ENCODE data around the gene MAOA. TPM values are rescaled to one million over a fixed set of nuclear protein-coding genes. Genes with fewer than 3 reads are reported as not detected.
A peak's percentile ranks its signal among the peaks of the same experiment; 100 is the strongest.
"Not testable (repeated sequence)": the region's sequence is repeated elsewhere in the genome, so short reads cannot be mapped to it uniquely, and the experiment has no call there.

The MAOA gene
- 2.5 and 3.4 TPM in 2 replicates for total RNA-seq
- polyA plus RNA-seq (2012): 0.97 TPM

DNA sequence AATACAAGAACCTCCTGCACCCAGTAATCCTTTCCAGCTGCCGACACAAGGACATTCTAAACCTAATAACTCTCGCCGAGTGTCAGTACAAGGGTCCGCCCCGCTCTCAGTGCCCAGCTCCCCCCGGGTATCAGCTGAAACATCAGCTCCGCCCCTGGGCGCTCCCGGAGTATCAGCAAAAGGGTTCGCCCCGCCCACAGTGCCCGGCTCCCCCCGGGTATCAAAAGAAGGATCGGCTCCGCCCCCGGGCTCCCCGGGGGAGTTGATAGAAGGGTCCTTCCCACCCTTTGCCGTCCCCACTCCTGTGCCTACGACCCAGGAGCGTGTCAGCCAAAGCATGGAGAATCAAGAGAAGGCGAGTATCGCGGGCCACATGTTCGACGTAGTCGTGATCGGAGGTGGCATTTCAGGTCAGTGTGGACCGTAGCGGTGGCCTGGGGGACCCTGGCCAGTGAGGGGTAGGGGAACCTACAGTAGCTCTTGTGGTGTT, at the start of gene MAOA:
Gene MAOA, plus strand, starts transcription at position 295 of the 490 bp plus-strand sequence. Its CDS starts 43 bp downstream, at position 338.
- DNase-seq (ENCODE audit: low read depth): no peak

- DNase-seq (ENCODE audit: low read depth): no peak
These were observed 43.7 kb upstream of the MAOA start for GRCh38 chrX:43612400-43612799.

GRCh38 chrX:43615660-43616059, 40.4 kb upstream of the MAOA start:
- DNase-seq (ENCODE audit: low read depth): no peak

DNA sequence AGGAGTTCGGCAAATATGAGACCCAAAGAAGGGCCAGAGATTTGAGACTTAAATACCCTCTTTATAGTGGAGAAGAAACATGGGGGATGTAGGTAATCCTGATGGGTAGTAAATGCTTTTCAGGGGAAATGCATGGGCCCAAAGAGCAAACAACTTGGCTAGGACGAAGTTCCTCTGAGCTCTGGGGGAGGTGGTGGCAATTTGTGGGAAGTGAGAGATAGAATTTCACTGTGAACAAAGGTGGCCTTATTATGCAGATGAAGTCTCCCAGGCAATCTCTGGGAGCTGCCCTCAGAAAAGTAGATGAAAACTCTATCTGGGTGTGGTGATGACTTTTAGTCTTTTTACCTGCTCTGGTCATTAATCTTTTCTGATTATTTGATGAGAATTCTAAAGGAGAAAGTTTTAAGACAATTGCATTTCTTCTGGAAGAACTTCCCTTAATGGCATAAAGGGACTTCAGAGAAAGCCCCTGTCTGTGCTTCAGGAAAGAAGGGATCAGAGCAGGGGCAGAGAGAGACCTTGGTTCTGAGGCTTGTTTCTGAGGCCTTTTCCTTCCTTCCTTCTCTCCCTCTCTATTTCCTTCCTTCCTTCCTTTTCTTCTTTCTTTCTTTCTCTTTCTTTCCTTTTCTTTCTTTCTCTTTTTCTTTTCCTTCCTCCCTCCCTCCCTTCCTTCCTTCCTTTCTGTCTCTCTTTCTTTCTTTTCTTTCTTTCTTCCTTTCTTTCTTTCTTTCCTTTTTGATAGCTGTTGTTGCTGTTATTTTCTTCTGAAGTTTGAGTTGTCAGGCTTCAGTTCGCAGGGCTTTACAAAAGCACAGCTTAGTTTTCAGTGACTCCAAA, 37.5 kb upstream of the MAOA start:
- DNase-seq (ENCODE audit: low read depth): no peak

DNA sequence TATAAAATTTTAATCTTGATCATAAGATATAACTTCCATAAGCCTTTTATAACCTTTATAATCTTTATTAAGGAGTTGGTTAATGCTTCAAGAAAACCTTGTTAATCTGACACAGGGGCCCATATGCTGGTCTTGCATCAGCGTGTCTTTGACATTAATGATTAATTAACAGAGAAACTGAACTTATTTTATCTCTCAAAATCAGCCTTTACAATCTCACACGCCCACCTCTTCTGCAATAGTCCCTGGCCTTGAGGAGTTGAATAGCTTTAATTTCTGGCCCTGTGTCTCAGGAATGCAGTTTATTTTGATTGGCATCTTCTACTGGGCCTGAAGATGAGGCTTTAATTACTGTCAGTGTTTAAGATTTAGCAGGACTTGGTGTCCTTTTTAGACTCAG, 36.2 kb upstream of the MAOA start:
- not testable (repeated sequence) for DNase-seq (ENCODE audit: low read depth)

GRCh38 chrX:43627147-43627546, 29.0 kb upstream of the MAOA start:
- DNase-seq (ENCODE audit: low read depth): no peak

GRCh38 chrX:43627669-43628068, 28.4 kb upstream of the MAOA start:
- DNase-seq (ENCODE audit: low read depth): no peak

GRCh38 chrX:43629229-43629628, 26.9 kb upstream of the MAOA start:
- no peak for DNase-seq (ENCODE audit: low read depth)

- DNase-seq (ENCODE audit: low read depth): no peak
These were observed 24.3 kb upstream of the MAOA start for GRCh38 chrX:43631841-43632240.

- no peak for DNase-seq (ENCODE audit: low read depth)
These were observed 23.0 kb upstream of the MAOA start for GRCh38 chrX:43633081-43633480.

DNA sequence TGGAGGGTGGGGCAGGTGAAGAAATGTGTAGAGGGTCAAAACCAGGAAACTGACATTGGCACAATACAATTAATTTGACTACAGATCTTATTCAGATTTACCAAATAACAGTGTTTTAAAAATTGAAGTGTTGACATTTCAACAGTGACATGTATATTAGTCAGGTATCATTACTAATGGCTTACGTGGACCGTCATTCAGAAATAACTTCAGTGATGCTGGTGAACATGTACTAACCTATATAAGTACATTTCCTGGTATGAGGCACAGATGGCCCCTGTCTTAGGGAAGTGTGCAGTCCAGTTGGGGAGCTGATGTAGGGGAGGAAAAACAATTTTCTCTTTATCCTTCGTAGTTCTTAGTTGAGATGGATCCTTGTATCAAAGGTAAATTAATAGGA, 22.3 kb upstream of the MAOA start:
- no peak for DNase-seq (ENCODE audit: low read depth)

DNA sequence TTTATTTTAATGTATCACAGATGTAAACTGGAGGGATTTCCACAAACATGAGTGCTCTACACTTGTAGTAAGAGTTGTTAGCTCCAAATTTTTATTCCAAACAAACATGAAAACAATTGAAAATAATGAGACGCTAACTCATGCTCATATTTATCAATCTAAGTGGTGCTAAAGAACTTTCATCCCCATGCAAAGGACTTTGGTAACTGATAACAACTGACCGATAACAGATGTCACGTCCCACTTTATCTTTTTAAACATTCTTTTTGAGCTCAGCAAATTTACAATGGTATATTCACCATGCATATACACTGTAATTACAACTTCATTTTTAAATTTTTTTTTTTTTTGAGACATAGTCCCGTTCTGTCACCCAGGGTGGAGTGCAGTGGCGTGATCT, 15.6 kb upstream of the MAOA start:
- DNase-seq (ENCODE audit: low read depth): no peak

DNA sequence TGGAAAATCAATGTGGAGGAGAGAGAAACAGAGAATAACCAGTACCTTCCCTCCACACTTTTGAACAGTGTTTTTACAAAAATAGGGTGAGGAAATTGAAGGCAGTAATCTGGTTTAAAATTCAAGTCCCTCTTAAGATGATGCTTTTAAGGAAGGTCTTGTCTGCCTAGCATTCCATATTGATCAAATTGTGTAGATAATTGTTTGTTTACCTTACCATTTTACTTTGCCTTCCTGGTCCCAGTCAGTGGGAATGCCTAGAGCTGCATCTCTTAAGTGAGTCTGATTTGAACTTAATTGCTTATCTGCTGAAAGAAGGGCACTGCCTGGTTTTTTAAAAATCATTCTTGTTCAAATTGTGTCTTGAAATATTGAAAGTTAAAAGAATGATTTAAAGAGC, 14.4 kb upstream of the MAOA start:
- no peak for DNase-seq (ENCODE audit: low read depth)

GRCh38 chrX:43643201-43643600, 12.9 kb upstream of the MAOA start:
- DNase-seq (ENCODE audit: low read depth): peak; percentile 17

DNA sequence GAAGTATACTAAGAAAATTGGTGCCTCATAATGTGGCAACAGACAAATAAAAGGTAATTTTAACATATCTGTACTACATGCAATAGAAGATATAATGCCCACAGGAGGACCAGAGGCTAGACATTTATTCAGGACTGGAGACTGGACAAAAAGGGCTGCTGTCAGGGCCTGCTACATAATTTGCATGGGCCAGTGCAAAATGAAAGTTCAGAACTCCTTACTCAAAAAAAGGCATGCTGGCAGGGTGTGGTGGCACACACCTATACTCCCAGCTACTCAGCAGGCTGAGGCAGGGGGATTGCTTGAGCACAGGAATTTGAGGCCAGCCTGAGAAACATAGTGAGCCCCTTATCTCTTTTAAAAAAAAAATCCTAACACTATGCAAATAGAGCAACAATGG, 12.4 kb upstream of the MAOA start:
- DNase-seq (ENCODE audit: low read depth): no peak

- DNase-seq (ENCODE audit: low read depth): peak; percentile 52
These were observed 11.9 kb upstream of the MAOA start for GRCh38 chrX:43644124-43644701.

GRCh38 chrX:43646800-43647199, 9.3 kb upstream of the MAOA start:
- no peak for DNase-seq (ENCODE audit: low read depth)

- DNase-seq (ENCODE audit: low read depth): peak; percentile 94
These were observed 1.5 kb upstream of the MAOA start for GRCh38 chrX:43654431-43655150.

- peak; percentile 44 for DNase-seq (ENCODE audit: low read depth)
These were observed 721 bp upstream of the MAOA start for GRCh38 chrX:43655151-43656004.

- no peak for DNase-seq (ENCODE audit: low read depth)
These were observed 1.6 kb downstream of the MAOA start for GRCh38 chrX:43657671-43658070.
